ENCODE data around the gene CEMP1.

- TF ChIP-seq, protein P1, sequence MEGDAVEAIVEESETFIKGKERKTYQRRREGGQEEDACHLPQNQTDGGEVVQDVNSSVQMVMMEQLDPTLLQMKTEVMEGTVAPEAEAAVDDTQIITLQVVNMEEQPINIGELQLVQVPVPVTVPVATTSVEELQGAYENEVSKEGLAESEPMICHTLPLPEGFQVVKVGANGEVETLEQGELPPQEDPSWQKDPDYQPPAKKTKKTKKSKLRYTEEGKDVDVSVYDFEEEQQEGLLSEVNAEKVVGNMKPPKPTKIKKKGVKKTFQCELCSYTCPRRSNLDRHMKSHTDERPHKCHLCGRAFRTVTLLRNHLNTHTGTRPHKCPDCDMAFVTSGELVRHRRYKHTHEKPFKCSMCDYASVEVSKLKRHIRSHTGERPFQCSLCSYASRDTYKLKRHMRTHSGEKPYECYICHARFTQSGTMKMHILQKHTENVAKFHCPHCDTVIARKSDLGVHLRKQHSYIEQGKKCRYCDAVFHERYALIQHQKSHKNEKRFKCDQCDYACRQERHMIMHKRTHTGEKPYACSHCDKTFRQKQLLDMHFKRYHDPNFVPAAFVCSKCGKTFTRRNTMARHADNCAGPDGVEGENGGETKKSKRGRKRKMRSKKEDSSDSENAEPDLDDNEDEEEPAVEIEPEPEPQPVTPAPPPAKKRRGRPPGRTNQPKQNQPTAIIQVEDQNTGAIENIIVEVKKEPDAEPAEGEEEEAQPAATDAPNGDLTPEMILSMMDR (IDR thresholded peaks at IDR 0.05) = no peak
- no peak for TF ChIP-seq POLR2A (IDR thresholded peaks at IDR 0.05)
Observed at GRCh38 chr16:2511128-2511800, 19.9 kb downstream of the CEMP1 start.

Data from body of pancreas (tissue), 4 donors.